Esophagus (tissue), 2 donors: ENCODE data around the gene KCNK5. TPM values are rescaled to one million over a fixed set of nuclear protein-coding genes. Genes with fewer than 3 reads are reported as not detected.

Experiments used
- H3K27ac ChIP-seq, 2 donors: one replicate each; pipeline ENCODE4 v1.5.1; 2013; ENCODE audit warnings: low read depth in 2 of 2, mild to moderate bottlenecking in 2 of 2, inconsistent platforms in 1 of 2, low read length in 1 of 2, moderate library complexity in 1 of 2
- H3K27me3 ChIP-seq, 2 donors: one replicate each; pipeline ENCODE4 v1.6.1; 2013; ENCODE audit warnings: low read length in 2 of 2, control low read depth in 1 of 2, mild to moderate bottlenecking in 1 of 2; ENCODE audit not compliant: insufficient read depth in 2 of 2, control insufficient read depth in 1 of 2
- H3K36me3 ChIP-seq, 2 donors: one replicate each; pipeline ENCODE4 v1.6.1; 2013; ENCODE audit warnings: low read length in 1 of 2; ENCODE audit not compliant: control insufficient read depth in 2 of 2, insufficient read depth in 2 of 2
- H3K4me1 ChIP-seq, 2 donors: one replicate each; pipeline ENCODE4 v1.6.1; 2013; ENCODE audit warnings: low read length in 1 of 2; ENCODE audit not compliant: control insufficient read depth in 2 of 2, insufficient read depth in 2 of 2
- H3K4me3 ChIP-seq, 2 donors: one replicate each; pipeline ENCODE4 v1.5.1; 2013; ENCODE audit warnings: low read length in 2 of 2, mild to moderate bottlenecking in 2 of 2, low read depth in 1 of 2, moderate library complexity in 1 of 2
- H3K9me3 ChIP-seq, 2 donors: one replicate each; pipeline ENCODE4 v1.6.1; 2013; ENCODE audit warnings: mild to moderate bottlenecking in 2 of 2, low read depth in 1 of 2, low read length in 1 of 2, moderate library complexity in 1 of 2; ENCODE audit not compliant: control insufficient read depth in 2 of 2, insufficient read depth in 1 of 2
- WGBS, 2 donors: extraction: QIAGEN DNeasy Blood & Tissue Kit; methylation state at CpG; one replicate each; pipeline ENCODE4 v1.1.7; 2013; 5-methylcytosine and 5-hydroxymethylcytosine counted together
- polyA plus RNA-seq, 2 donors: library from polyadenylated mRNA; stranded (reverse); fragments of 200-250 nt; gene quantifications; one replicate each; pipeline ENCODE4 v1.2.3, GENCODE V29; 2013
- donor health status: healthy with polysubstance abuse.
- donor health status: Bipolar disorder and iron deficiency.

KCNK5 gene
- polyA plus RNA-seq, 2 donors, result 2.5 to 2.7 TPM

DNA sequence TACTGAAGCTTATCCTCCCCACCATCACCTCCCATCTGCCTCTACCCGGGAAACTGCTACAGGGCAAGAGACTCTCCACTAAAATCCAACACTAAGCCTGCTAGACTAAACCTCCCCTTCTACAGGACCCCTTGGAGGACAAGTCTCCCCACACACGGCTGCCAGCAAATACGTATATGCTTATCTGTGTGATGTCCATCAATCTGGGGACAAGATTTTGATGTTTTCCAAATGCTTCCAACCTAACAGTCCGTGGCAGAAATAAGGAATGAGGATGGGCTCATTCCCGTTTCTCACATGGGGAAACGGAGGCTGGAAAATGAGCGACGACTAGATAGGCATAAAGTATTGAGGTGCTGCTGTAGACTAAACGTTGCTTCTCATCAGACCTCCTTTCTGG is 1.8 kb downstream of the KCNK5 start:
- WGBS, 2 donors, result 61 to 72% methylated on average over 9 of the region's 9 CpGs
- Histone ChIP-seq H3K4me3 (peak overlapping the region in 1 of 2 donors; percentile 56), H3K4me1 (peaks cover 0 to 19% of the 10 kb centered on the region in 2 donors), H3K27ac (no peak overlapping the region), H3K36me3 (no peaks in the 10 kb centered on the region), H3K9me3 (no peaks in the 10 kb centered on the region), H3K27me3 (no peaks in the 10 kb centered on the region)

DNA sequence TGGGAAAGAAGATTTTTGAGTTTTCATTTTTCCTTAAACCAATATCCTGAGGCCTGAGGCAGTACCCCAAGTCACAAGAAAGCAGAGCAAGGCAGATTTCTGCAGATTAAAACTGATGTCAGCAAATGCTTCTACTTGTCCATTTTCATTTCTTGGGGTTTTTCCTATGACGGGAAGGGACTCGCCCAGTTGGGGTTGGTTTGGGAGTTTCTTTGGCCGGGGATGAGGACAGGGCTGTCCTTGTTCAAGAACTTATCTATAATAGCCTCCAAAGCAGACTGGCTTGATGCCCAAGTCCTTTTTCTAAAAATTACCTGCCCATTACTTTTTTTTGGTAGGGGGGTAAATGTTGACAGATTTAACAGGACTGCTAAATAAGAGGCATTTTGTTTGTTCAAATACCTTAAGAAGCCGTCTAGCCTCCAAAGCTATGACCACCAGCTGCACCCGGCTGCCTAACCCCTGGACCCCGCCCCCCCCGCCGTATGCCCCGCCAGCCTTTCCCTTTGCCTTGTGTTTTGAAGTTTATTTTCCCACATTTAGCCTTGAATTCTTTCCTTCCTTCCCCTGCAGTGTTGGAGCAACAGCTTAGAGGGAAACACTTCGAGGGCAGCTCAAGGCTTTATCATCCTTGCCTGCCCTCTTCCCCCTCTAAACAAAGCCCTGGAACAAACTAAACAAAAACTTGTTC is 2.5 kb downstream of the KCNK5 start:
- no peaks in the 10 kb centered on the region for H3K9me3 ChIP-seq
- H3K27ac ChIP-seq, result peak overlapping the region in 1 of 2 donors; percentile 45
- no peaks in the 10 kb centered on the region for H3K27me3 ChIP-seq
- no peaks in the 10 kb centered on the region for H3K36me3 ChIP-seq
- H3K4me3 ChIP-seq, result no peak overlapping the region
- peaks cover 0 to 19% of the 10 kb centered on the region in 2 donors for H3K4me1 ChIP-seq
- 22 to 37% methylated on average over 10 of the region's 10 CpGs for WGBS, 2 donors

DNA sequence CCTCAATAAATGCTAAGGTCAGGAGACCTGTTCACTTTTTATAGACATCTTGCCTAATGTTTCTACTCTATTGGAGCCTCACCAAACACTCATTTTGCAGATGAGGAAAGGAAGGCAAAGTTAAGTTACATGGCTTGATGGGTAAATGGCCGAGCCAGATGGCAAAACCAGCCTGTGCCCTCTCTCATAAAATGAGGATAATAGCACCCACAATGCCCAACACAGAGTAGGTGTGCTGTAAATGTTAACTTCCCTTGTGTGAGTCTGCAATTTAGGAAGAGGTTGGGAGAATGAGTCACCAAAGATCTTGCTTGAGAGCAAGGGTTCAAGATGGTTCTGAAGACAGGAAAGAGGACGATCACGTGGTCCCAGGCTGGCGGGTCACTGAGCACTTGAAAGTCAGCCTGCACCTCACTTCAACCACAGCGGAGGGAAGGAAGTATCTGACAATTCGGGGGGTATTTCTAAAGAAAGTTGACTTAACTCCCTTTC is 3.3 kb downstream of the KCNK5 start:
- Histone ChIP-seq H3K4me1 (peaks cover 0 to 19% of the 10 kb centered on the region in 2 donors), H3K27me3 (no peaks in the 10 kb centered on the region), H3K4me3 (no peak overlapping the region), H3K27ac (no peak overlapping the region), H3K9me3 (no peaks in the 10 kb centered on the region), H3K36me3 (peaks cover 0 to 2% of the 10 kb centered on the region in 2 donors)
- 48 to 72% methylated on average over 6 of the region's 6 CpGs for WGBS, 2 donors

DNA sequence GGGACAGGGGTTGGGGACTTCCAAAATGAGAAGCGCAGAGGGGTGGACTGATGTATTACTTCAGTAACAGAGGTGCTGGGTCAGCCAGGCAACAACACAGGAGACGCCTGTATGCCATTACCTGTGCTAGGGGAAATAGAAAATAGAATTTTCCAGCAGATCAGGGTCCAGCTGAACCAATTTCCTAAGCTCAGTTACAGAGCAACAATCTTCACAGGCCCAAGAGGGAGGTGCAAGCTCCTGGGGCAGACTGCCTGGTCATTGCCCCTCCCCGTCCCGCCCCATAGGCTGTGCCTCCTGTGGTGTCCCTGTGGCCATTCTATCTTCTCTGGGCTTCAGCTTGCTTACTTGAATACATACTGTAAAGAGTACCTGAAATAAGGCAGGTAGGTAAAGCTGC is 3.7 kb downstream of the KCNK5 start:
- H3K27me3 ChIP-seq, result no peaks in the 10 kb centered on the region
- H3K9me3 ChIP-seq, result no peaks in the 10 kb centered on the region
- H3K27ac ChIP-seq, result no peak overlapping the region
- WGBS, 2 donors, result 77 to 83% methylated on average over 4 of the region's 4 CpGs
- no peak overlapping the region for H3K4me3 ChIP-seq
- H3K4me1 ChIP-seq, result peaks cover 0 to 19% of the 10 kb centered on the region in 2 donors
- peaks cover 0 to 4% of the 10 kb centered on the region in 2 donors for H3K36me3 ChIP-seq

DNA sequence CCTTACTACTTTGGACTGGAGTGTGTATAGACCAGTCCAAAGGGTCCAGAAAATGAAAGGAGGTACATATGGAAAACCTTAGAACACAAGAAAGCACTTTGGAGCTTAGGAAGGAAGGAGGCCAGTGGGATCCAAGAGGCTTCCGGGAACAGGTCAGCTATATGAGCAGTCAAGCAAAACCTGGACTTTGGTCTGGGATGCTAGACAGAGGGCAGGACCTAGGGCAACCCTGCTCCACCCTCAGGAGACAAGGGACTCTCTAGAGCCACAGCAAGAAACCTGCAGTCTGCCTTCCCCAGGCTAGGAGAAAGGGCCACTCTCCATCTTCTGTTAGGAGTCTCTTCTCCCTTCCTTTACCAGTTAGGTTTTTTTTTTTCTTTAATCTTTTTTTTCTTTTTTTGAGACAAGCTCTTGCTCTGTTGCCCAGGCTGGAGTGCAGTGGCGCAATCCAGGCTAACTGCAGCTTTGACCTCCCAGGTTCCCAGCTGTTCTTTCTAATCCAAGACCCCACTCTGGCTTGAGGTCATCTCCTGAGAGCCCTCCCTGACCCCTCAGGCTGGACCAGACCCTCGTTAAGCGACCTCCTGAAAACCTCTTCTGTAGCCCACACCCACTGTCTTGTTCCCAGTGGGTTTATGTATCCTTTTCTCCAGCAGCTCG is 4.6 kb downstream of the KCNK5 start:
- Histone ChIP-seq H3K4me3 (no peak overlapping the region), H3K4me1 (peaks cover 0 to 19% of the 10 kb centered on the region in 2 donors), H3K9me3 (no peaks in the 10 kb centered on the region), H3K27ac (no peak overlapping the region), H3K36me3 (peaks cover 0 to 4% of the 10 kb centered on the region in 2 donors), H3K27me3 (no peaks in the 10 kb centered on the region)
- WGBS, 2 donors, result 82% methylated on average over 5 of the region's 5 CpGs

DNA sequence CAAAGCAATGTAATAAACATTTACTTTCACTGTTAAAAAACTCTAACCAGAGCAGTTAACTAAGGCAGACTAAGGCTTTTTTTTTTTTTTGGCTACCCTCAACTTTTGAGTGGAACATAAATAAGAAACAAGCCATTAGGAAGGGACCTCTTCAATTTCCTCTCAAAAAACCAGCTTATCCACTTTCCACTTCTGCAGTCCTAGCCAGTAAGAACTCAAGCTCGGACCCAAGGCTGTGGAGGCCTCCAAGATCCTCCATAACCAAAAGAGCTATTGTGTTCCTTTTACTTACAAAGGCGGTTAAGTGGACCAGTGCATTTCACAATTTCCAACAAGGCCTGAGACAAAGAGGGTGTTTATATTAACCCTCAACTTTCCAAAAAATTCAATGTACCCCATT is 5.3 kb downstream of the KCNK5 start:
- Histone ChIP-seq H3K4me3 (no peak overlapping the region), H3K4me1 (peaks cover 0 to 17% of the 10 kb centered on the region in 2 donors), H3K9me3 (no peaks in the 10 kb centered on the region), H3K36me3 (peaks cover 0 to 4% of the 10 kb centered on the region in 2 donors), H3K27ac (no peak overlapping the region), H3K27me3 (no peaks in the 10 kb centered on the region)
- 55 to 68% methylated on average over 2 of the region's 2 CpGs for WGBS, 2 donors

DNA sequence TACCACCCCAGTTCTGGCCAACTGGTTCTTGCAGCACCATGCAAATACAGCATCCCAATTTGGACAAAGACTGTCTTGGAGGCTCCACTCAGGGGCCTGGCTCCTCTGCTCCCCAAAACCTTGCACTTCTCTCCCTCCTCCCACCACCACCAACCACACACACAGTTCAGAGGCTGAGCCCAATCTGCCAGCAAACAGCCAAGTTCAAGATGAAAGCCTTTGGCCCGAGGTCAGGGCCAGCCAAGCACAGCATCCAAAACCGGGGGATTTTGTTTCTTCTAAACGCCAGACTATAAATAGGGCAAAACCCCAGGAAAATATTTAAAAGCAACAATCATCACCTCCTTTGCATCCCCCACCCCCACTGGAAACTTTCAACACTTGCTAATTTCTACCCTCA is 5.7 kb downstream of the KCNK5 start:
- H3K27me3 ChIP-seq, result no peaks in the 10 kb centered on the region
- no peak overlapping the region for H3K27ac ChIP-seq
- WGBS, 2 donors, result 27 to 31% methylated on average over 3 of the region's 3 CpGs
- no peak overlapping the region for H3K4me3 ChIP-seq
- no peaks in the 10 kb centered on the region for H3K9me3 ChIP-seq
- H3K36me3 ChIP-seq, result peaks cover 0 to 4% of the 10 kb centered on the region in 2 donors
- H3K4me1 ChIP-seq, result peaks cover 0 to 15% of the 10 kb centered on the region in 2 donors

DNA sequence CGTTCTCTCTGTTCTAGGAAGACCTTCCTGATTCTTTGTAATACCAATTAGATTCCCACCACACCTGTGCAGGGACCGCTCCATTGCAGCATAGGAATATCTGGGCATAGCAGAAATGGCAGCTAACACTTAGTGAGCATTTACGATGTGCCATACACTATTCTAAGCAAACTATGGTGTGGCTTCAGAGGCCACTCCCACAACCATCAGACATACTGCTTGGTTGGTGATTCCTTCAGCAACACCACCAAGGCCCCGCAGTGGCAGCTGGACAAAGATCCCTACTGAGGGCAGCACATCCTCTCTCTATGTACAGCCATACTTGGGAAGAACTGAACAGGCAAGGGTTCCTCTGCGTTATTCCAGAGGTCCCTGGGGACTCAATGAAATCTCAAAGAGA is 6.2 kb downstream of the KCNK5 start:
- 91 to 96% methylated on average over 5 of the region's 5 CpGs for WGBS, 2 donors
- Histone ChIP-seq H3K9me3 (no peaks in the 10 kb centered on the region), H3K36me3 (peaks cover 0 to 4% of the 10 kb centered on the region in 2 donors), H3K4me1 (peaks cover 0 to 10% of the 10 kb centered on the region in 2 donors), H3K4me3 (no peak overlapping the region), H3K27me3 (no peaks in the 10 kb centered on the region), H3K27ac (no peak overlapping the region)

DNA sequence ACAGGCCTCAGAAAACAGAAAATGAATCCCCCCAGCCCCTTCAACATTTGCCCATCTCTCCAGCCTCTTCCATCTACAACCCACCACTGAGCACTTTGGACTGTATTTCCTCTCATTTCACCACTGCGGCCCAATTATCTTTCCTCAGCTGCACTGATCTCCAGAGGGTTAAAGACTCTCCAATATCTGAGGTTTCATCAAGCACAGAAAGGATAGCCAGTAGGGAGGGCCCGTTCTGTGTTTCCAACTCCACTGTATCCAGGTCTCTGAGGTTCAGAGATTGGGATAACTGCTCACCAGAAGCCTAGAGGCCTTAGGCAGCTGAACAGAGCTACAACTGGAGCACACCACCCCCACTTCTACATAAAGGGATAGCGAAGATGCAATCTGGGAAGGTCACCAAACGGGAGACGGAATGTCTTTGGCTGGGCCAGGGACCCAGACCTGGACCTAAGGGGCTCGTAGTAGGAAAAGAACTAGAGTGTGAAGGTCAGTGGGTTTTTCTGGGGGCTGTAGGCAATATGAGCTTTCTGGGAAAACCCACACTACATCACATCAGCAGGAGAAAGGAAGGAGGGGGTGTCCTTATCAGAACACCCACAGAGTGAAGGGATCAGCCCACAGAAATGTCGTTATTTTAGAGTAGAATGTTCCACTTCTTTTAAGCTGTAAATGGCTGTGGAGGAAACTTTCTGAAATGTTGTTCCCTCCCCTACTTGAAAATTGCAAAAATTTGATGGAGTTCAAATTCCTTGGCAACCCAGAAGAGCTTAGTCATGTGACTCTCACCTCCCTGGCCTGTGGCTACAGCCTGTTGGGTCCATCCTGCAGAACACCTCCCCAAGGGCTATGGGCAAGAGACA is 7.3 kb downstream of the KCNK5 start:
- peaks cover 0 to 3% of the 10 kb centered on the region in 2 donors for H3K4me1 ChIP-seq

More for the DNA sequence above, 7.3 kb downstream of the KCNK5 start:
- WGBS, 2 donors, result 81 to 84% methylated on average over 7 of the region's 7 CpGs
- H3K9me3 ChIP-seq, result no peaks in the 10 kb centered on the region
- H3K27me3 ChIP-seq, result no peaks in the 10 kb centered on the region
- no peak overlapping the region for H3K27ac ChIP-seq
- no peak overlapping the region for H3K4me3 ChIP-seq
- H3K36me3 ChIP-seq, result peaks cover 0 to 4% of the 10 kb centered on the region in 2 donors
